ENCODE results near the gene POLD4.

DNA sequence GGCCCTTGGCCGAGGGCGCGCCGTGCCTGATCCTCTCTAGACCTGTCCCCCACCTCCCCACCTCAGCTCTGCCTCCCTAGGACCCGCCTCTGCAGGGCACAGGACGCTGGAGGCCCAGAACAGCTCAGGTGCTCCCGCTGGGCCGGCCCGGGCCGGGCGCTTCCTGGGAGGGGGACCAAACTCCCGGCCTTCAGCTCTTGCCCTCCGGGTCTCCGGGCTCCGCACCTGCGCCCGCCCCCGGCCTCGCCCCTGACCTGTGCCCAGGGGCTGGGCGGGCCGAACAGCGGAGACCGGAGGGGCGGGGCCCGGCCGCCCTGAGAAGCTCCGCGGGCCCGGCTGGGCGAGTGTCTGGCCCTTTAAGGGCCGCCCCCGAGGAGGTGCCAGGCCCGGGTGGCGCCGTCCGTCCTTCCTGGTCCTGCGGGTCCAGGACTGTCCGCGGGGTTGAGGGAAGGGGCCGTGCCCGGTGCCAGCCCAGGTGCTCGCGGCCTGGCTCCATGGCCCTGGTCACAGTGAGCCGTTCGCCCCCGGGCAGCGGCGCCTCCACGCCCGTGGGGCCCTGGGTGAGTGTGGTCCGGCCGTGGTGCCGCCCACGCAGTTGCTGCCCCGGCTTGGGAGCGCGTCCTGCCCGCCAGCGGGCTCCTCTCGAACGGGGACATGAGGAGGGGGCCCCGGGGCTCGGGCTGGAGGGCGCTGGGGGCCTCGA is 50.1 kb downstream of the POLD4 start, which contains the start of gene SSH3:
- peak; percentile 81 to 84 for TF ChIP-seq POLR2A (IDR thresholded peaks at IDR 0.05)
- TF ChIP-seq CTCF (IDR thresholded peaks at IDR 0.05): no peak
